Activated T-cell treated with anti-CD3 and anti-CD28 coated beads for 1 hour (primary cell): ENCODE results near the gene IGSF9B.
A peak's percentile ranks its signal among the peaks of the same experiment; 100 is the strongest.

Source experiments
- DNase-seq: peaks from one replicate; pipeline ENCODE4 v3.0.0-alpha.2; 2020; ENCODE audit warnings: low read depth

The IGSF9B gene

DNA sequence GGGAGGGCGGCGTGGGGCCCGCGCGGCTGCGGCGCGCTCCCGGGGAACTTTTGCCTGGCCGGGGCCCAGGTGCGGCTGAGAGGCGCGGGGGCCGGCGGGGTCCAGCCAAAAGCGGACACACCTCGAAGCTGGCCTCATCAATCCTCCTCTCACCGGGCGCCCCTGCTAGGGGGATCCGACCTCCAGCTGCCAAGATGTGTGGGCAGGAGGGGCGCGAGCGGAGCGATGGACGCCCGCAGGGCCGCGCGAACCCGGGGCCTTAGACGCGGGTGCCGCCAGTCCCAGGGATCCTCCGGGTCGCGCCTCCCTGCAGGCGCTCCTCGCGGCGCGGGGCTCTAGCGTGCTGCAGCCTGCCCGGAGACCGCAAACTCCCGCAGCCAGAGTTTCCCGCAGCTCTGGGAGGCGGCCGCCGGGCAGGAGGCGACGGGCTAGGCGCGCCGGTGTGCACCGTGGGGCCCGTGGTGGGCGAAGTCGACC lies 785 bp downstream of the IGSF9B start:
- no peak for DNase-seq

DNA sequence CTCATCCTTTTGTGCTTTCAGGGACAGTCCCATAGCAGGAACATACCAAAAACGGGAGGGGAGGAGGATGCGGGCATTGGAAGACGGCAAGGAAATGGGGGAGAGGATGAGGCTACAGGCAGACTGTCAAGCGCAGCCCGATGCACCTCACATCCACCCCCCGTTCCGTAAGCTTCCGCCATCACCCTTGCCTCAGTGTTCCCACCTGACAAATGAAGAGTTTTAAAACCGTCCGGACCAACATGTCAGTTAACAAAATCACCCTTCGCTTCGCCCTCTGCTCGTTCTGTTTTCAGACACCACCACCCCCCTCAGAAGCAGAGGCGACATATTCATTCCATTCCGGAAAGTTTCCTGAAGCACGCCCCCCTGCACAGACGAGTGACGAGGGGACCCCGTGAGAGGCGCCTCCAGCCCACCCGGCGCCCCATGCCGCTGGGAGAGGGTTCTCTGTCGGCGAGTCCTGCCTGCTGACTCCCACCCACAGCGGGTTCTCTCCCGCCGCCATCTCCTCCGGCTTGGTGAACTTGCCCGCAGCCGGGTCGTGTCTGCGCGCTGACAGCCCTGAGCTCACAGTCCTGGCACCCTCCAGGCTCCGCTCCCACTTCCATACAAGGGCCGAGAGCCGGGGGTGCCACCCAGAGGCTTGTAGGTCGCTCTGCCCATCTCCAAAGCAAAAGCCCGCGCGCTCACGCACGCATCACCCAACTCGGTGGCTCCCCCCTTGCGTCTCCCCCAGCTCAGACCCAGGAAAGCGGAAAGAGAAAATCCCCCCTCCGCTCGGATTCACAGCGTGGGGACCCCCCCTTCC lies 1.5 kb downstream of the IGSF9B start:
- DNase-seq = no peak

GRCh38 chr11:133953999-133954398 lies 2.8 kb downstream of the IGSF9B start:
- no peak for DNase-seq

DNA sequence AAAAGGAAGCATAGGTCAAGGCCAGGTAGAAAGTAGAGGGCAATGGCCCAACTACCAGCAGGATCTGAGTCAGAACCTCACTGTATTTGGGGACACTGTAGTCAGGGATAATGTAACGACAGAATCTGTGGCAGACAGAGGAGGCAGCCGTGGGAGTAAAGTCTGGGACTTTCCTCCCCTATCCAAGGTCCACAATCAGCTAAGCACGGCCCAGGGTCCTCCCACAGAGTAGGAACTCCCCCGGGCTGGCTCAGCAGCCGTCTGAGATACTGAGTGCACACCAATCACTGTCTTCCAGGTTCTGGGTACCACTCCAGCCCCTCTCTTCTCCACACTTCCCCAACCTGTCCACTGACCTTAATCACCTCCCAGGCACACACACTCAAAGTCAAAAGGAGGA lies 3.2 kb downstream of the IGSF9B start:
- DNase-seq = no peak

GRCh38 chr11:133952199-133953190 lies 4.3 kb downstream of the IGSF9B start:
- no peak for DNase-seq

GRCh38 chr11:133951327-133952198 lies 5.2 kb downstream of the IGSF9B start:
- no peak for DNase-seq

DNA sequence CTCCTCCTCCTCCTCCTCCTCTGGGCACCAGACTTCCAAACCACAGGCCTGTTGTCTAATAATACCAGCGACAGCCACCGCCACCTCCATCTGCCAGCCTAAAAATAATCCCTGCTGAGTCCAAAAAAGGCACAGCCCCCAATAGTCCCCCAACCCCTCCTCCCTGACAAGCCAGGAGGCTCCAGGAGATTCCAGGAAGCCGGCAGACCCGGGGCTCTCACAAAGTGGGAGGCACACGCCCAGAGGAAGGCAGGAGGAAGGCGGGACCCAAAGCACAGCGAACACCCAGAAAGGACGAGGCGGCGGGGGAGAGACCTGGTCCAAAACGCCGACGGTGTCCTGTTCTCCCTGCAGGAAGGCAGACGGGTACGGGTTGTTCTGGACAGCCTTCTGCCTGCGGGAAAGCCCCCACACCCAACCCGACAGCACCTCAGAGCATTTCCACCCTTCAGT lies 5.9 kb downstream of the IGSF9B start:
- no peak for DNase-seq

DNA sequence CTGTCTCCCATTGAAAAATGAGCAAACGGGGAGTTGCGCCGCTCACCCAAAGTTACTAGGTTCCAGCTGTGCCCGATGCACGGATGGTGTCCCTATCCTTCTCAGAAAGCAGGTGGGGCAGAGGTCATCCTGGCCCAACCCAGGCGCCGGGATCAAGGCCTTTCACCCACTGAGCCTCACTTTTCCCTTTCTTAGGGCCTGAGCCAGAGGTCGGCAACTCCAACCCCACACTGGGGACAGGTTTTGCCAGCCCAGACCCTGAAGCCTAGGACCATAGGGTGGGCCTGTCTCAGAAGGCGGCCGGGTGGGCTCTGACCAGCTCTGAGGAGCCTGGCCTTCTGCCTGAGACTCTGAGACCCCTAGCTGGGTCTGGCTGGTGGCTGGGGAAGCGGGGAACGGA lies 6.3 kb downstream of the IGSF9B start:
- DNase-seq = no peak

GRCh38 chr11:133949129-133949528 lies 7.6 kb downstream of the IGSF9B start:
- no peak for DNase-seq

DNA sequence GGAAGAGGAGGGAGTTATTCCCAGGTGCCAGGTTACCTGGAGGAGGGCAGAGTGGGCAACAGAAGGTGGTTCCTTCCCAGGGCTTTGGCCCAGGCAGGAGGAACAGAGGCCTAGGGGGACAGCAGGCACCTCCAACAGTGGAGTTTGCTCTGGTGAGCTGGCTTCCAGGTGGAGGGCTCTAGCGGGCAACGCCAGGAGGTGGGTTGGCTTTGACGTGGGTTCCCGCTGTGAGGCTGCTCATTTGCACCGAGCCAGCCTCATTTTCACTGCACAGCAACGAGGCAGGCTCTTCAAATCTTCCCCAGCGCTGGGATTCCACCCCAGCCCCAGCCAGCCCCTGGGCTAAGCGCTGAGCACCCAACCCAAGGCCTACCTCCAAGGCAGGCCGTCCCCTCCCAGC lies 8.1 kb downstream of the IGSF9B start:
- no peak for DNase-seq

DNA sequence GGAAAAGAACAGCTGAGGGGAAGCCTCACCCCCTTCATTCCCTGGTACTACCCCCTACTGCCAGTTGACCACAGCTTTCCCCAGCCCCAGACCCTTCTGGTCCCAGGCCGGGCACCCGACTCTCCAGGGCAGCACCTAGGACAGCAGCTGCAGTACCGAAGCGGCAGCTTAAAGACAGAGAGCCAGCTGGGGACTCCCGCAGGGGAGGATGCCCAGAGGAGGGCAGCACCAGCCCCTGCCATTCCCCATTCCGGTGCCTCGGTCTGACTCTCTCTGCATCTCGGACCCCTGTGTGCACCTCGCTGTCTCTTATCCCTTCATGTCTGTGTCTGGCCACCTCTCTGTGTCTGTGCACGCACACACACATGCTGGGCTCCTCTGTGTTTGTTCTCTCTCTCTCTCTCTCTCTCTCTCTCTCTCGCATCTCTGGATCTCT lies 9.4 kb downstream of the IGSF9B start:
- peak; percentile 49 for DNase-seq

DNA sequence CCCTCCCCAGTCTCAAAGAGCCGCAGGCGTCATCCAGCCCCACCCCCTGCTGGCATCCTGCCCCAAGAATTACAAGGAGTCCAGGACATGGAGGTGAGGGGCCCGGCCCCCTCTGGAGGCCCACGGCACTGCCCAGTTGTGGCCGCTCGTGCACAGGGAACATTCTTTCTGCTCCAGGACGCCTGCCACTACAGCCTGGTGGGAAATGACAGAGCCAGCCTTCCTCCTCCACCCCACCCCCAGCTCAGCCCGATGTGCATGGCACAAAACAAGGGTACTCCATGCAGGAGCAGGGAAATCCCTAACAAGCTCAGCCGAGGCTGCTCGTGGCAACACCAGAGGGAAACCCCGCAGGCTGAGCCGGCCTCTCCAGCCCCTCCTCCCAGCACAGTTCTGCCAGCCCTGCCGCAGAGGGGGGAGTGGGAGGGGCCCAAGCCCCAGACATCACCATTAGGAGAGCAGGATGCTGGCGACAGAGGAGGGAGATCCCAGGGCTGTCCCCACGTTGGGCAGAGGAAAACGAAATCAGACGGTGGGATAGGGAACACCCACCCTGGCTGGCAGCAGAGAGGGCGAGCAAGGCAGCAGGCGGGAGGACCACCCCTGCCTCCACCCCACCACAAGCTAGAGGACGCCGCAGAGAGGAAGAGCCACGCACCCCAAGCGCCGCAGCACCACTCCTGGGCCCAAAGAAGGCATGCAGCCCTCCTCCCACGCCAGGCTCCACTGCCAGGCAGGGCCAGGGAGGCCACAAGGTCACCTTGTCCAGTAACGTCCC lies 10.0 kb downstream of the IGSF9B start:
- DNase-seq = no peak

DNA sequence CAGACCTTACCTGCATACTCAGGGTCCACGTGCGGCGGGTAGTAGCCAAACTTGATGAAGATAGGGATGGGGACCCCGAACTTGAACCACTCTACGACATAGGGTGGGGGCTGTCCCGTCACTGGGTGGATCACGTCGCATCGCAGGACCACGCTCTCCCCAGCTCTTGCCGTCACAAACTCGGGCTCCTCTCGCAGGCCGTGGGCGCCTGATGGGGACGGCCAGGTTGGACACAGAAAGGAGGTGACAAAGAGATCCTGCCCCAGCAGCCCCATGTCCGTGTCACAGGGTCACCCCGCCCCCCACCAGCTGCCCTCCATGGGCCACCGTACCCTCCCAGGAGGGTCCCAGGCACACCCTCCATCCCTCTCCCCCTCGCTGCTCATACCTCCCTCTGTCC lies 10.7 kb downstream of the IGSF9B start:
- no peak for DNase-seq

DNA sequence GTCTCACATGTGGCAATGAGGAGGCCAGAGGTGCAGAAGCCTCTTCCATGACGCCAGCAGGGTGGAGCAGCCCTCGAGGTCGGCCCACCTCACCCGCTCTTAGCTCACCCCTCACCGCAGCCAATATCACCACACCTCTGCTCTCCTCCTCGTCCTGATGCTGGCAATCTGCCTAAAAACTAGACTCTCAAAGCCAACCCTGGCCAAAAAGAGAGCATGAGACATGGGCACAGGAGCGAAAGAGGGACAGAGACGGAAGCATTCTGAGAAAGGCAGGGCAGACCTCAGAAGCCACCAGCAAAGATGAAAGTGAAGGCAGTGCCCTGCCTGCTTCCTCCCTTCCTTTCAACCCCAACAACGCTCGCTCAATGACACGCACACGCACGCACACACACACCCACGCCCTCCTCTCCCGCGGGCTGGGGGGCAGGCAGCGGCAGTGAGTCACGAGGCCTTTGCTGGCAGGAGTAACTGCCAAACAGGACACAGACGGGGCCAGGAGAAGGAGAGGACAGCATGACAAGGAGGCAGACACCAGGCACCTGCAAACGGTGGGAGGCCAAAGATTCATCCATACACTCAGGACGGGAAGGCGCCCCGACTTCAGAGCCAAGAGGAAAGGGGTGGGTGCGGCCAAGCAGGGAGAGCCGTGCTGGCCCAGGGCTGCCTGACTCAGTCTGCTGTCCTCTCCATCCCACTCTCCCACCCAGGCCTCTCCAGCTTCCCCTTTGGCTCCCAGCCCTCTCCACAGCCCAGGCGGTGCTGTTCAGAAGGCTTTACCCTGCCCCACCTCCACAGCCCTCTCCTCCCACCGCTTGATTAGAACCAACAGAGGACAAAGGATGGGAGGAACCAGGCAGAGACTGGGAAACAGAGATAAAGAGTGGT lies 11.4 kb downstream of the IGSF9B start:
- peak; percentile 67 for DNase-seq

- no peak for DNase-seq
Observed at GRCh38 chr11:133943950-133944698, 12.6 kb downstream of the IGSF9B start.

DNA sequence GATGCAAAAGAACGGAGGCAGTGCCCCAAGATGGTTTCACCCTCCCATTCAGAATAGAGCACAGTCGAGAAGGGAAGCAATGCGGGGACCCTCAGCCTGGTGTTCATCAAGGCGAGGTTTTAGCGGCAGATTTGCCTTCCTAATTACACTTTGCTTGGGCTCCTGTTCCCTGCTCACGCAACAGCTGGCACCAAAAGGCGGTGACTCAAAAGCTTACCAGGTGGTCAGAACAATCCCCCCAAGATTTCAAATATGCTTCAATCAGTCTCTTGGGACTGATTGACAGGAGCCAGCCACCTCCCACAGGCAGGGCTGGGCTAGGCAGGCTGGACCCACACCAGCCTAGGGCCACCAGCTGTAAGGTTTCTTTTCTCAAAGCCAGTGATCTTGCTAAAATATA lies 14.2 kb downstream of the IGSF9B start:
- DNase-seq = no peak

DNA sequence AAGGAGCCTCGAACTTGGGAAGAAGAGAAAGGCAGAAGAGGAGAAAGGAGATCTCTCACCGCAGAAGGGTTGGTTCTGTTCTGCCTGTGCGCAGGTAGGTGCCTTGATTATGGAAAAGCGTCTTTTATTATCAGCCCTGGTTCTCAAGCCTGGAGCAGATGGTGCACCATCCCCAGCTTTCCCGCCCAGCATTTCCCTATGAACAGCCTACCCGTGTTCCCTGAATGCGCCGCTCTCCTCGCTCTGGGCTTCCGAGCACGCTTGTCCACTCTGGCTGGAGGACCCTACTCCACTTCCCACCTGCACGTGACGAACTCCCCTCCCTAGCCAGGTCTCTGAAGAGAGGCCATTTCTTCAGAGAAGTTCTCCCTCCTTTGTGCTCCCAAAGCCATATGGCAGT lies 15.2 kb downstream of the IGSF9B start:
- DNase-seq = no peak

DNA sequence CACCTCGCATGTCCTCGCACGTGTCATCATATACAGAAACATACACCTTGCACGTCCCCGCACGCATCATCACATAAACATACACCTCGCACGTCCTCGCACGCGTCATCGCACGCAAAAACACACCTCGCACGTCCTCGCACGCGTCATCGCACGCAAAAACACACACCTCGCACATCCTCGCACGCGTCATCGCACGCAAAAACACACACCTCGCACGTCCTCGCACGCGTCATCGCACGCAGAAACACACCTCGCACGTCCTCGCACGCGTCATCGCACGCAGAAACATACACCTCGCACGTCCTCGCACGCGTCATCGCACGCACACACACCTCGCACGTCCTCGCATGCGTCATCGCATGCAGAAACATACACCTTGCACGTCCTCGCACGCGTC lies 16.7 kb downstream of the IGSF9B start:
- no peak for DNase-seq

DNA sequence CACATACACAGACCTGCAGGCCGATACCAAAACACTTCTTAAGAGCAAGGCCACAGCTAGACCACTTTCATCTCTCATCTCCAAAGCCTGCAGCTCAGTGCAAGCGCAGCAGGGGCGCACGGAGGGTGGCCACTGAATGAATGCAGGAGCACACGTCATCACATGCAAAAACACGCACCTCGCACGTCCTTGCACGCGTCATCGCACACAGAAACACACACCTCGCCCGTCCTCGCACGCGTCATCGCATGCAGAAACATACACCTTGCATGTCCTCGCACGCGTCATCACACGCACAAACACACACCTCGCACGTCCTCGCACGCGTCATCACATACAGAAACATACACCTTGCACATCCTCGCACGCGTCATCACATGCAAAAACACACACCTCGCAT lies 17.2 kb downstream of the IGSF9B start:
- no peak for DNase-seq
